EL (cell line): ENCODE data around the gene RAD23B.

Experiments used
- DNase-seq: peaks from one replicate; pipeline ENCODE4 v3.0.0-alpha.2; 2016

RAD23B gene

GRCh38 chr9:107337676-107338590, 54.9 kb downstream of the RAD23B start:
- no peak for DNase-seq

- DNase-seq = no peak
These were observed 56.0 kb downstream of the RAD23B start for GRCh38 chr9:107338911-107339659.

- DNase-seq = peak; percentile 68
These were observed 58.0 kb downstream of the RAD23B start for GRCh38 chr9:107340920-107341632.

GRCh38 chr9:107342476-107343161, 59.5 kb downstream of the RAD23B start:
- no peak for DNase-seq

GRCh38 chr9:107345327-107345726, 62.2 kb downstream of the RAD23B start:
- no peak for DNase-seq

- no peak for DNase-seq
These were observed 65.8 kb downstream of the RAD23B start for GRCh38 chr9:107348836-107349235.

- DNase-seq = no peak
These were observed 67.4 kb downstream of the RAD23B start for GRCh38 chr9:107350443-107350842.

- no peak for DNase-seq
These were observed 68.4 kb downstream of the RAD23B start for GRCh38 chr9:107351382-107352045.

- no peak for DNase-seq
These were observed 72.3 kb downstream of the RAD23B start for GRCh38 chr9:107355394-107355793.

GRCh38 chr9:107358986-107359385, 75.9 kb downstream of the RAD23B start:
- no peak for DNase-seq

GRCh38 chr9:107360098-107360497, 77.0 kb downstream of the RAD23B start:
- no peak for DNase-seq

GRCh38 chr9:107361816-107362215, 78.7 kb downstream of the RAD23B start:
- DNase-seq = no peak

GRCh38 chr9:107363516-107364152, 80.6 kb downstream of the RAD23B start:
- peak; percentile 56 for DNase-seq

- peak; percentile 18 for DNase-seq
These were observed 84.8 kb downstream of the RAD23B start for GRCh38 chr9:107367727-107368502.

- DNase-seq = no peak
These were observed 85.6 kb downstream of the RAD23B start for GRCh38 chr9:107368696-107369095.

- DNase-seq = no peak
These were observed 90.7 kb downstream of the RAD23B start for GRCh38 chr9:107373809-107374208.

- no peak for DNase-seq
These were observed 91.9 kb downstream of the RAD23B start for GRCh38 chr9:107375001-107375400.

- DNase-seq = no peak
These were observed 92.7 kb downstream of the RAD23B start for GRCh38 chr9:107375651-107376369.

GRCh38 chr9:107378006-107378405, 94.9 kb downstream of the RAD23B start:
- DNase-seq = no peak
